Endothelial cell of umbilical vein (primary cell): ENCODE data around the gene SEMG1. TPM values are rescaled to one million over a fixed set of nuclear protein-coding genes. Genes with fewer than 3 reads are reported as not detected.

Source experiments
- BruUV-seq: library from RNA; stranded (reverse); fragments of 400-500 nt; replicated peaks from 2 replicates; lab custom pipeline; 2021; lab: Mats Ljungman, UMichigan
- CTCF ChIA-PET: fragments of 300-600, 350-600 bp; sonication (Branson Sonifier 250); formaldehyde crosslinking; loops from one replicate; lab custom pipeline; 2021; ENCODE audit warnings: antibody characterized with exemption, inconsistent platforms; lab: Charles Lee
- POLR2A ChIA-PET: fragments of 300-600, 350-600 bp; sonication (Branson Sonifier 250); formaldehyde crosslinking; loops from one replicate; lab custom pipeline; 2021; ENCODE audit warnings: antibody characterized with exemption, inconsistent platforms; lab: Charles Lee
- DNase-seq: peaks from one replicate; pipeline ENCODE4 v3.0.0-alpha.2; 2011; ENCODE audit warnings: low read depth, low spot score
- FAIRE-seq: peaks from 2 replicates; lab custom pipeline; 2011; peaks lifted over from hg19 to GRCh38; lab: Jason Lieb, UNC
- H2AFZ ChIP-seq: 2 replicates; pipeline ENCODE4 v1.6.0; 2012; ENCODE audit warnings: low read depth, low read length, control low read depth, inconsistent platforms
- H3K27ac ChIP-seq: 2 replicates; pipeline ENCODE4 v1.5.1; 2011; ENCODE audit warnings: low read depth, mild to moderate bottlenecking, control low read depth, low read length, moderate library complexity; ENCODE audit not compliant: insufficient read depth
- H3K27me3 ChIP-seq, 2 experiments: 2 replicates each; pipeline versions ENCODE4 v1.6.0 to v1.6.1; 2011; ENCODE audit warnings: low read length in 2 of 2, mixed read lengths in 1 of 2; ENCODE audit not compliant: control insufficient read depth in 2 of 2, insufficient read depth in 2 of 2
- H3K36me3 ChIP-seq, 2 experiments: 2 replicates in 1 of 2; 3 replicates in 1 of 2; pipeline ENCODE4 v1.5.1; 2011; ENCODE audit warnings: low read length in 2 of 2, mild to moderate bottlenecking in 1 of 2, moderate library complexity in 1 of 2; ENCODE audit not compliant: control insufficient read depth in 2 of 2, insufficient read depth in 2 of 2; ENCODE audit errors: extremely low read depth in 1 of 2
- H3K4me1 ChIP-seq: 3 replicates; pipeline ENCODE4 v1.5.1; 2011; ENCODE audit warnings: mild to moderate bottlenecking, low read length; ENCODE audit not compliant: control insufficient read depth, insufficient read depth; ENCODE audit errors: extremely low read depth
- H3K4me2 ChIP-seq: 2 replicates; pipeline ENCODE4 v1.6.1; 2011; ENCODE audit warnings: low read length, control low read depth, mixed read lengths; ENCODE audit not compliant: insufficient read depth
- H3K4me3 ChIP-seq, 3 experiments: fragments of 200-600 bp in 1 of 3; sonication (generic), shearing (Covaris generic) in 1 of 3; replicated peaks in 1 of 3; 2 replicates each; pipeline ENCODE4 v1.5.1; 2011 to 2016; ENCODE audit warnings: control low read depth in 3 of 3, low read length in 3 of 3, mild to moderate bottlenecking in 2 of 3, inconsistent platforms in 1 of 3, low read depth in 1 of 3, moderate library complexity in 1 of 3; ENCODE audit not compliant: insufficient read depth in 1 of 3
- H3K79me2 ChIP-seq: 2 replicates; pipeline ENCODE4 v1.6.0; 2012; ENCODE audit warnings: low read length, inconsistent platforms; ENCODE audit not compliant: control insufficient read depth, insufficient read depth
- H3K9ac ChIP-seq: replicated peaks from 2 replicates; pipeline ENCODE3; 2011; ENCODE audit warnings: low read length, control low read depth; ENCODE audit not compliant: insufficient read depth; ENCODE audit errors: extremely low read depth
- H3K9me1 ChIP-seq: replicated peaks from 3 replicates; pipeline ENCODE4 v1.6.0; 2011; ENCODE audit warnings: mild to moderate bottlenecking, low read length; ENCODE audit not compliant: control insufficient read depth, insufficient read depth; ENCODE audit errors: extremely low read depth
- H3K9me3 ChIP-seq: replicated peaks from 2 replicates; pipeline ENCODE4 v1.5.1; 2012; ENCODE audit warnings: low read length, inconsistent platforms; ENCODE audit not compliant: control insufficient read depth, insufficient read depth
- H4K20me1 ChIP-seq: replicated peaks from 2 replicates; pipeline ENCODE3; 2011; ENCODE audit warnings: mild to moderate bottlenecking, low read length; ENCODE audit not compliant: control insufficient read depth, insufficient read depth; ENCODE audit errors: extremely low read depth
- CTCF ChIP-seq, 2 donors: IDR thresholded peaks; 1 replicate in 1 of 2; 2 replicates in 1 of 2; pipeline ENCODE4 v1.5.1; 2011; ENCODE audit warnings: low read length in 2 of 2, mild to moderate bottlenecking in 2 of 2, moderate library complexity in 2 of 2, control low read depth in 1 of 2, inconsistent platforms in 1 of 2, low read depth in 1 of 2; ENCODE audit not compliant: insufficient read depth in 1 of 2; ENCODE audit errors: extremely low read depth in 1 of 2
- EZH2 ChIP-seq: IDR thresholded peaks from 2 replicates; pipeline ENCODE4 v1.6.1; 2012; ENCODE audit warnings: borderline replicate concordance, low read depth, mild to moderate bottlenecking, moderate library complexity, low read length, inconsistent platforms; ENCODE audit not compliant: severe bottlenecking
- FOS ChIP-seq: IDR thresholded peaks from 2 replicates; pipeline ENCODE4 v1.6.1; 2011; ENCODE audit warnings: mild to moderate bottlenecking, low read length, moderate library complexity, borderline replicate concordance; ENCODE audit not compliant: insufficient read depth
- GATA2 ChIP-seq: IDR thresholded peaks from 2 replicates; pipeline ENCODE4 v1.7.0; 2011; ENCODE audit warnings: low read depth, mild to moderate bottlenecking, moderate library complexity, mixed read lengths, low read length; ENCODE audit not compliant: insufficient read length, insufficient read depth
- JUN ChIP-seq: IDR thresholded peaks from 2 replicates; pipeline ENCODE4 v1.6.1; 2011; ENCODE audit warnings: borderline replicate concordance, low read depth; ENCODE audit not compliant: insufficient read length, insufficient read depth
- MAX ChIP-seq: IDR thresholded peaks from 2 replicates; pipeline ENCODE4 v1.6.1; 2011; ENCODE audit not compliant: insufficient read depth, insufficient read length
- MYC ChIP-seq: IDR thresholded peaks from one replicate; pipeline ENCODE4 v1.6.1; 2011; ENCODE audit warnings: mild to moderate bottlenecking, low read depth, low read length
- POLR2A ChIP-seq: IDR thresholded peaks from 2 replicates; pipeline ENCODE4 v1.6.1; 2012; ENCODE audit warnings: low read depth, mild to moderate bottlenecking, control low read depth, low read length
- POLR2AphosphoS5 ChIP-seq: IDR thresholded peaks from 2 replicates; pipeline ENCODE4 v1.6.1; 2012; ENCODE audit warnings: low read depth, mild to moderate bottlenecking, control low read depth, low read length, moderate library complexity; ENCODE audit not compliant: insufficient read depth
- dilution Hi-C: fragments of 300-500 bp; cut with MboI; formaldehyde crosslinking; loops from one replicate; pipeline ENCODE4 v1.15.0; 2019; ENCODE audit warnings: low sequenced_read_pairs; ENCODE audit not compliant: extremely low pct_ligation_motif_present
- intact Hi-C: fragments of 100-400 bp; cut with micrococcal nuclease; formaldehyde crosslinking; loops from one replicate; pipeline ENCODE4 v1.10.0; 2022
- polyA plus RNA-seq, 4 experiments: library from polyadenylated mRNA; depleted of rRNA in 3 of 4; stranded (reverse) in 3 of 4; unstranded in 1 of 4; fragments of >200 nt; gene quantifications; 2 replicates each; pipeline versions ENCODE4 v1.2.1 to v1.2.3, GENCODE V29; 2011 to 2012; ENCODE audit warnings: missing spikeins in 1 of 4
- total RNA-seq: library from RNA; stranded (reverse); gene quantifications from 2 replicates; pipeline ENCODE4 v1.2.3, GENCODE V29; 2021

Gene SEMG1
- total and polyA plus RNA-seq, 2 donors (not counting 3 experiments of a cell fraction or from before 2014, with no cell fraction given), result not detected

- dilution Hi-C loops (no loop called here), intact Hi-C loops (no loop called here)
- DNase-seq (no peak), FAIRE-seq (no peak)
- ChIA-PET CTCF (no interaction called here), POLR2A (no interaction called here)
- no peak overlapping the region for H2AFZ ChIP-seq
- no peaks in the 10 kb centered on the region for H3K9me1 ChIP-seq
- no peaks in the 10 kb centered on the region for H3K9me3 ChIP-seq
- no peak overlapping the region for H3K4me3 ChIP-seq
- H3K79me2 ChIP-seq, result no peaks in the 10 kb centered on the region
- H4K20me1 ChIP-seq, result no peaks in the 10 kb centered on the region
- no peak overlapping the region for H3K4me2 ChIP-seq
- no peaks in the 10 kb centered on the region for H3K4me1 ChIP-seq
- peaks cover 0 to 2% of the 10 kb centered on the region in 2 experiments for H3K27me3 ChIP-seq
- no peaks in the 10 kb centered on the region for H3K36me3 ChIP-seq
- no peak overlapping the region for H3K27ac ChIP-seq
- no TSS peak for BruUV-seq
- TF ChIP-seq GATA2, result no peak
- no peak for TF ChIP-seq EZH2
- no peak for TF ChIP-seq FOS
- TF ChIP-seq MAX, result no peak
- TF ChIP-seq MYC, result no peak
- no peak for TF ChIP-seq POLR2A
- TF ChIP-seq POLR2AphosphoS5, result no peak
- TF ChIP-seq CTCF (IDR thresholded peaks at IDR 0.05; ENCODE audit: extremely low read depth in 1 of 2, insufficient read depth in 1 of 2, low read depth in 1 of 2, low read length in 2 of 2), result no peak
- TF ChIP-seq JUN, result no peak
- H3K9ac ChIP-seq, result no peak overlapping the region
Measured at GRCh38 chr20:45164906-45165305, 41.9 kb upstream of the SEMG1 start.
